ENCODE data around the gene PTBP3. TPM values are rescaled to one million over a fixed set of nuclear protein-coding genes. Genes with fewer than 3 reads are reported as not detected.

The PTBP3 gene
- 15.8 to 33.9 TPM (median 32.0 TPM) in 5 replicates for total RNA-seq (2022; extraction: Qiagen RNA extraction; ENCODE audit: low read depth)

GRCh38 chr9:112332977-112333638, at the start of gene PTBP3:
TSS of gene PTBP3 (minus strand) at chr9:112333619. CDS start at chr9:112297865, 35,754 bp downstream.

GRCh38 chr9:112380102-112380824, 46.8 kb upstream of the PTBP3 start, which contains the start of gene HSDL2:
TSS of gene HSDL2 (plus strand) at chr9:112380108. CDS start at chr9:112380164, 56 bp downstream.

GRCh38 chr9:112174965-112175795, 158.2 kb downstream of the PTBP3 start, which contains the start of gene SUSD1:
TSS of gene SUSD1 (minus strand) at chr9:112175297. CDS start at chr9:112175235, 62 bp downstream.

Other genes with a start within 250 kb of the PTBP3 start
- 12.1 to 14.3 TPM (median 13.7 TPM) in 5 replicates for gene SUSD1, start 158.3 kb downstream of the PTBP3 start, total RNA-seq (2022; extraction: Qiagen RNA extraction; ENCODE audit: low read depth)
- gene HSDL2, start 46.5 kb upstream of the PTBP3 start, total RNA-seq (2022; extraction: Qiagen RNA extraction; ENCODE audit: low read depth): 19.7 to 32.6 TPM (median 24.8 TPM) in 5 replicates
- 1.2 to 3.1 TPM (median 2.1 TPM) in 5 replicates for gene KIAA1958, start 153.2 kb upstream of the PTBP3 start, total RNA-seq (2022; extraction: Qiagen RNA extraction; ENCODE audit: low read depth)